ENCODE results near the gene NF1.

Gene NF1

GRCh38 chr17:31250229-31250628 is 155.5 kb downstream of the NF1 start:
- no peak for TF ChIP-seq CTCF (IDR thresholded peaks at IDR 0.05; ENCODE audit: control insufficient read depth, extremely low read depth, insufficient read depth)
- no peak overlapping the region for H3K4me3 ChIP-seq (ENCODE audit: low read depth, low read length)
- no peak for DNase-seq (ENCODE audit: low read depth)

DNA sequence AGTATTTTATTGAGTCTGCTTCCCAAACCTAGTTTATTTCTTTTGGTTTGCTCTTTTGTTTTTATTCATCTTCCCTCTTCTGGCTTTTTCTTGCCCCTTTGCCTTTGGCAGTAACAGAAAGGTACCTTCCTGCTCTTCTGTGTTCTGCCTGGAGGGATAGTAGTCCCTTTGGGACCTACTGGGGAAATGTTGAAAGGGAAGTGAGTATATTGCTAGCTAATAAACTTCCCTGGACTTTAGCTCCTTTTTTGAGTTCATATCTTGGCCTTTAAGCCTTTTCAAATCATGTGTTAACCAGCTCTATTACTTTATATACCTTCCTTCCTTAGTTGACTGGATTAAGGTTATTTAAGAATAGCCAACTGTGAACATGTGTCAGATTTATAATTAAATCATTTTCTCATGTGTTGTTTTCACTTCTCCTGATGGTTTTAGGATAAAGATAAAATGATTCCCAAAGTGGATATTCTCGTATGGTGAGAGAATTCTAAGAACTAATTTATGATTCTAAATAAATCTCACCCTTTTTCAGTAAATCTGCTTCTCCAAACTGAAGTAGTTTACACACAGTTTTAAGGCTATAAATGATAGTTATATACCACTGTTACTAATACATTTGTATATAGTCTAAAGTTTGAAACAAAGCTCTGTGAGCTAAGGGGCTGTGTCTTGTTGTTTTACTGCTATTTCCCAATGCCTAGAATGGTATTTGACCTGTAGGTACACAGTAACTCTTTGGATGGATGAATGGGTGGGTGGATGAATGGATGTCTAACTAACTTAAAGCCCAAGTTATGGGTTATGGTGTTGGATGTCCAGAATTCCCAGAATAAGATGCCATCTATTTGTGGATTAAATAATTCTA is 156.6 kb downstream of the NF1 start:
- DNase-seq (ENCODE audit: low read depth), result no peak
- H3K4me3 ChIP-seq (ENCODE audit: low read depth, low read length), result no peak overlapping the region
- TF ChIP-seq CTCF (IDR thresholded peaks at IDR 0.05; ENCODE audit: control insufficient read depth, extremely low read depth, insufficient read depth), result no peak

DNA sequence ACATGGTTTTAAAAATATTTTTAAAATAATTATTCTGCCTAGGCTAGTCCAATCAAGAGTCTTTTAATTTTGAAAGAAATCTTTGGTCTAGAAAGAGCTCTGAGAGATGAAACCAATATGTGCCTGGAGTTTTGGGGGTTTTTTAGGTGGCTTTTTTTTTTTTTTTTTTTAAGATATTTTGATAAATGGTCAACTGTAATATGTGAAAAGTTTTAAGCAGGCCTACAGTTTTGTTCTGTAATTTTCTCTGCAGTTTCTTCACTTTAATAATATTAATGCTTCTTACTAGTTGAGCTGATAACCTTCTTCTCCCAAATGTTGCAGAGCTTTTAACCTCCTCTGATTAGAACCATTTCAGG is 157.2 kb downstream of the NF1 start:
- H3K4me3 ChIP-seq (ENCODE audit: low read depth, low read length), result no peak overlapping the region
- DNase-seq (ENCODE audit: low read depth), result no peak
- no peak for TF ChIP-seq CTCF (IDR thresholded peaks at IDR 0.05; ENCODE audit: control insufficient read depth, extremely low read depth, insufficient read depth)

DNA sequence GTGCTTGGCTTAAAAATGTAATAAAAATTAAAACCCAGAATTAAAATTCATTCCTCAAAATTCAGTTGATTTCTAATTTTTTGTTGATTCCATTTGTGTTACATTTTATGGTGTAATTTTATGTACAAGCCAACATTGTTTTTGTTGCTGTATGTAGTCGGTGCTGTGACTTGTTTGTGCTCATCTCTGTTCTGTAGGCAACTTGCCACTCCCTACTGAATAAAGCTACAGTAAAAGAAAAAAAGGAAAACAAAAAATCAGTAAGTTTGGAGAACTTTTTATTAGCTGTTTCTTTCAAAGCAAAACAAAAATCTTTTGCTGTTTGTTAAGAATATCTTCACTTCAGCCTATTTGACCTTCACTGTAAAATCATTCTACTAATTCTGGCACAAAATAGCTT is 158.0 kb downstream of the NF1 start:
- H3K4me3 ChIP-seq (ENCODE audit: low read depth, low read length), result no peak overlapping the region
- DNase-seq (ENCODE audit: low read depth), result no peak
- TF ChIP-seq CTCF (IDR thresholded peaks at IDR 0.05; ENCODE audit: control insufficient read depth, extremely low read depth, insufficient read depth), result no peak

DNA sequence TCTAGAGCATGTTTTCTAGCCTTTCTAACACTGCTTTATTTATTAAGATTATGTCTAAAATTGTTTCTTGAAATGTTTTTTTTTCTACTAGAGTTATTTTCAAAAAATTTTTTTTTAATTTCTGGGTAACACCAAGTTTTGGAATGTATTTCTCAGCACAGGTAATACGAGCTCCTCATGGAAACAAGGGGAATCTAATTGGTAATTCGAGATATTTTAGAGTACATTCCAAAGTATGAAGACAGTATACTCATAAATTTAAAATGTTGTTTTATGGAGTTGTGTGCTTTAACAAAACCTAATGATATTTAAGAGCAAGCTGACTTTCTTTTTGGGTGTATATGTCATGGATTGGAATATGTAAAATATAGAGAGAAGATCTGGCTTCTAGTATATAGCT is 159.9 kb downstream of the NF1 start:
- no peak for DNase-seq (ENCODE audit: low read depth)
- H3K4me3 ChIP-seq (ENCODE audit: low read depth, low read length), result no peak overlapping the region
- TF ChIP-seq CTCF (IDR thresholded peaks at IDR 0.05; ENCODE audit: control insufficient read depth, extremely low read depth, insufficient read depth), result no peak

GRCh38 chr17:31256936-31257335 is 162.2 kb downstream of the NF1 start:
- no peak for TF ChIP-seq CTCF (IDR thresholded peaks at IDR 0.05; ENCODE audit: control insufficient read depth, extremely low read depth, insufficient read depth)
- no peak overlapping the region for H3K4me3 ChIP-seq (ENCODE audit: low read depth, low read length)
- DNase-seq (ENCODE audit: low read depth), result no peak

GRCh38 chr17:31260151-31260550 is 165.4 kb downstream of the NF1 start:
- no peak overlapping the region for H3K4me3 ChIP-seq (ENCODE audit: low read depth, low read length)
- TF ChIP-seq CTCF (IDR thresholded peaks at IDR 0.05; ENCODE audit: control insufficient read depth, extremely low read depth, insufficient read depth), result no peak
- no peak for DNase-seq (ENCODE audit: low read depth)

All from LNCaP clone FGC (cell line).